Fibroblast of upper back skin (primary cell): Measurements from ENCODE around the gene SH3D21.

Experiments used
- DNase-seq: peaks from one replicate; pipeline ENCODE4 v3.0.0-alpha.2; 2013

The SH3D21 gene

DNA sequence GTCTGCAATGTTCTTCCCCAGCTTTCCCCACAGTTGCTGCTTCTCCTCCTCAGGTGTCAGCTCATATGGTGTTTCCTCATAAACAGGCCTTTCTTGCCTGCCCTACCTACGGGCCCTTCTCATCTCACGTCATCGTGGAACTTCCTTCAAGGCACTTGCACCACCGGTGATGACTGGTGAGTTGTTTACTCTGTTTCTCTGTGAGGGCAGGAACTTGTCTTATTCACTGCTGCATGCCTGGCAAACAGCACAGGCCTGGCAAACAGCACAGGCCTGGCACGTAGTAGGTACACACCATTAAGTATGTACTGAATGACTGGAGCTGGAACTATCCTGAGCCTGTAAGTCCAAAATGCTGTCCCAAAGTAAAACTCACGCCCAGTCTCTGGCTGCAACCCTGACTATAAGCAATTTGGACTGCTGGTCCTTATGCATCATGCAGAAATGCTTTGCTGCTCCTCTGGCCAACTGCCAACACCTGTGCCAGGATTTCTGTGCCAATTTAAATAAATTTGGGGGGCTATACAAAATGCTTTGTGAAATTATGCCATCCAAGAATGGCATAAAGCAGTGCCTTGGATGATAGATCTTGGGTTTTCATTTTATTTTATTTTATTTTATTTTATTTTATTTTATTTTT lies 53.9 kb downstream of the SH3D21 start:
- DNase-seq, result no peak

DNA sequence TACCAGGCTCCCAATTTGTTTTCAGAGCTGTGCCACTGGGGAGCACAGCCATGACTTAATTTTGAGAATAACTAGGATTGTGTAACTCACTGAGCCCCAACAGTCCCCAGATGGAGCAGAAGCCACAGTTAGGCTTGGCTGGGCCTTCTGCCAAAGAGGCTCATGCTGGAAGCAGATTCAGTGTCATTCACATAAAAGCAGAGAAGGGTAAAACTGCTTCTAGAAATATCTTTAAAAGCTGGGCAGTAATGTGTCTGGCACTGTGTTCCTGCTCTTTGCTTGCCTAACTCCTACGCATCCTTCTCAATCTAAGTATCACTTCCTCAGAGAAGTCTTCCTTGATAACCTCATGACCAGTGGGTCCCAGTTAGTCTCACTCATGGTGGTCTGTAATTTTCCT lies 59.2 kb downstream of the SH3D21 start:
- DNase-seq, result peak; percentile 73

- DNase-seq, result peak; percentile 84
Measured at GRCh38 chr1:36366091-36366661, 60.0 kb downstream of the SH3D21 start.

DNA sequence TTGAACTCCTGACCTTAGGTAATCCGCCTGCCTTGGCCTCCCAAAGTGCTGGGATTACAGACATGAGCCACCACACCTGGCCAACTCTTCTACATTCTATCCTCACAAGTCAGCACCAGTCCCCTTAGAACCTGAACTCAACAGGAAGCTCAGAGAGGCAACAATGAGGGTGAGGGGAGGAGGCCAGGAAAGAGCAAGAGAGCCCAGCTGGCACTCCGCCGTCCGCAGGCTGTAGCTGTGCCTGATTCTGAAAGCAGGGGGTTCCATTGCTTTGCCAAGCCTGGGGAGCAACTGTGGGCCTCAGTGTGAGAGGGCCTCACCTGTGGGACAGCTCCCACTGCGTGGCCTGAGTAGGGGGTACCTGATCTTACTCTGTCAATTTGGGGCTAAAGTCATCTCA lies 60.9 kb downstream of the SH3D21 start:
- no peak for DNase-seq

DNA sequence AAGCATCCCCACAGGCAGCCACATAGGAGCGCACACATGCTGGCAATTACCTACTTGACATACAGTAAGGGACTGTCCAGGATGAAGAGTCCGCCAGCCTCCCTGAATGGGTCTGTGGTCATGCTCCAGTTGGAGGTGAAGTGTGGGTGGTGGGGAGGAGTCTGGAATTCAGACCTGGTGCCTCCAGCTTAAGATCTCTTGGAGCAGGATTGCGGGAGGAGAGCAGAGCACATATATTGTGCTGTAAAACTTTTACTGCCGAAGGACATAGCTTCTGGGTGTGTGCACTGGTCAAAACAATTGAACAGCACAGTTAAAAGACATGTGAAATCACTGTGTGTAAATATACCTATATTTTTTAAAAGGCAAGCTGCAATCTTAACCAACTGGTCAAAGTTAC lies 61.6 kb downstream of the SH3D21 start:
- DNase-seq, result no peak

GRCh38 chr1:36369061-36369861 lies 63.1 kb downstream of the SH3D21 start:
- DNase-seq, result peak; percentile 65
